Measurements from ENCODE around the gene XRCC3. TPM values are rescaled to one million over a fixed set of nuclear protein-coding genes. Genes with fewer than 3 reads are reported as not detected.

XRCC3 gene
- total RNA-seq, 1 donor from 2014 or later: 8.9 TPM

- DNase-seq (ENCODE audit: low read depth in 2 of 2): no peak
Measured at GRCh38 chr14:103726474-103726873, 11.2 kb upstream of the XRCC3 start.

DNA sequence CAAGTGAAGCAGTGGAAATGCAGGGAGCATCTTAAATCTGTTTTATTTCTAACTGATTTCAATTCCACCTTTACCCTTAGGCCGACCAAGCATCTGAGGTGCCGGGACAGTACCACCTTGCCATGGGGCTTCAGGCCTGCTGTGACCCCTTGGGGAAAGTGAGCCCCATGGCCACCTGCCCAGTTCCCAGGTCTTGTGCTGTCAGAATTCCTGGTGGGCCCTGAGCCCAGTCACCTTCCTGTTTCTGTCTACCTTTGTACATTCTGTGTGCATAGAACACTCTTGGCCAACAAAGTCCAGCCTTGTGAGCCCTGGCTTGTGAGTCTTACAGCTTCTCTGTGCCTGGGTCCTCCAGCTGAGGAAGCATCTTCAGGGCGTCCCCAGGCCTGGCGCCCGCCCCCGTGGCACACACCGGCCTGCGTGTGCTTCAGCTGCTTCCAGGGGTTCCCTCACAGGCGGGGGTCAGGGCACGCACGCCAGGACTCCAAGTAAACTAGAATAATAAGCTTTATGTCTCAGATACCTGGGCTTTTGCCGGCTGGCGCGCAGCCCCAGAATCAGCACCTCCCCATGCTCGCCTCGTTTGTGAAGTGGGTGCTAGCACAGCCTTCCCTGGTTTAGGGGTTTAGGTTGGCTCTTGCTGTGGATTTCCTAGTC lies 10.6 kb upstream of the XRCC3 start:
- no peak for DNase-seq (ENCODE audit: low read depth in 2 of 2)

DNA sequence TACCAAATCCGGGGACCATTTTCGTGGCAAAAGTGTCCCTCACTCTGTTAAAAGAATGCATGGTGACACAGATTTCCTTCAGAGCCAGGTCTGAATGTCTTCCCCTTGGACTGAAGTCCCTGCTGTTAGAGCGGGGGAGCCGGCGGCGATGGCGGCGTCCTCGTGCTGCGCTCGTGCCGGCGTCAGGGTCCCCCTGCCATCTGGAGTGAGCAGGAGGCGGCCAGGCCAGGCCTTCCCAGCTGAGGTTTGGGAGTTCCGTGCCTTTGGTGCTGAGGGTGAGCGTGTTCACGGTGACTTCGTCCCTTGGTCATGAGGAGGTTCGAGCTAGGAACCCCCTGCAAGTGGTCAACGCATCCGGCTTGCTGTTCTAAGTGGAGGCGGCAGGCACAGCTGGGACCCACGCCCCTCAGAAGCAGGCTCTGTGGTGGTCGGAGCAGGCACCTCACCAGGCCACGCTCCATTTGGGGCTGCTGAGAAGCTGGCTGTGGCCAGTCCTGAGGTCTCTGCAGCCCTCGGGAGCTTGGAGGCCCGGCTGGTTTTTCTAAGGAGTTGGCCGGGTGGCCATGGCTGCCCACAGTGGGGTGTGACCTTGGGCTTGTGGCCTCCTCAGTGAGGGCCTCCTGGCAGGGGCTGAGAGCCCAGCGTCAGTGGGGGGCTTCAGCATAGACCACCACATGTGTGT lies 9.9 kb upstream of the XRCC3 start:
- no peak for DNase-seq (ENCODE audit: low read depth in 2 of 2)

- peak in 1 of 2 donors; percentile 51 for DNase-seq (ENCODE audit: low read depth in 2 of 2)
Measured at GRCh38 chr14:103724116-103724515, 8.9 kb upstream of the XRCC3 start.

- DNase-seq (ENCODE audit: low read depth in 2 of 2): no peak
Measured at GRCh38 chr14:103723748-103724081, 8.5 kb upstream of the XRCC3 start.

GRCh38 chr14:103721334-103722120 lies 6.3 kb upstream of the XRCC3 start:
- DNase-seq (ENCODE audit: low read depth in 2 of 2): no peak

DNA sequence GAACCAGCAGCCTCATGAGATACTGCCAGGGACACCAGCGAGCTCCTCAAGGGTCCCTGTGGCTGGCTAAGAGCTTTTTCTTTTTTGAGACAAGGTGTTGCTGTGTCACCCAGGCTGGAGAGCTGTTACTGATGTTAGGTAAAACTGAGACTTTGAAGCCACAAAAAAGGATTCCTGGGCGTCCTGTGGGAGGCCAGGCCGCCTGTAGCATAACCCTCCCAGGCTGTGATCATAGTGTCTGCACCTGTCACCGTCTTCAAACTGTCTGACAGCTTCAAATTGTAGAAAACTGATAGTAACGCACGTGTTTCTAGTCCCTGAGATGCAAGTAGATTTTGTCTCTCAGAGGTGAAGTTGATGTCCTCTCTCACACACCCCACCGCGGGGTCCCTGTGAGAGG lies 4.5 kb upstream of the XRCC3 start:
- no peak for DNase-seq (ENCODE audit: low read depth in 2 of 2)

GRCh38 chr14:103718572-103718971 lies 3.3 kb upstream of the XRCC3 start:
- peak in 1 of 2 donors; percentile 70 for DNase-seq (ENCODE audit: low read depth in 2 of 2)

DNA sequence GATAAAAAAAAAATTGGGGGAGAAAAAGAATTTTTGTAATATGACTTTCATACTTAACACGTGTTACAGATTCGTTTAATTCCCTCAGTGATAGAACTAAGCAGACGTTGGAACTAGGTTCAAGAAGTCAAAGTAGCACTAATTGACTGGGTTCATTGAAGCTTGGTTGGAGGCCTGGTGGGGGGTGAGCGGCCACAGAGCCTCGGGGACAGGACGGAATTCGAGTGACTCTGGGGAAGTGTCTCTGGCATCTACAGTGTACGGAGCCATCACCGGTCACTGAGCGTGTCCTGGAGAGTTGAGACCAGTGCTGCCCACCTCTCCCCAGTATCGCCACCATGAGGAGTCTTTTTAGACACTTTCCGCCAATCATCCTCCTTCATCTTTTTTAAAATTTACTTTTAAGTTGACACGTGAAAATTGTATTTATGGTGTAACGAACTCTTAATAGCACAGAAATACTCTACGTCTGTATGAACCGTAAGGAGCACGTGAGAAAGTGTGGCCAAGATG lies 1.7 kb upstream of the XRCC3 start:
- no peak for DNase-seq (ENCODE audit: low read depth in 2 of 2)

DNA sequence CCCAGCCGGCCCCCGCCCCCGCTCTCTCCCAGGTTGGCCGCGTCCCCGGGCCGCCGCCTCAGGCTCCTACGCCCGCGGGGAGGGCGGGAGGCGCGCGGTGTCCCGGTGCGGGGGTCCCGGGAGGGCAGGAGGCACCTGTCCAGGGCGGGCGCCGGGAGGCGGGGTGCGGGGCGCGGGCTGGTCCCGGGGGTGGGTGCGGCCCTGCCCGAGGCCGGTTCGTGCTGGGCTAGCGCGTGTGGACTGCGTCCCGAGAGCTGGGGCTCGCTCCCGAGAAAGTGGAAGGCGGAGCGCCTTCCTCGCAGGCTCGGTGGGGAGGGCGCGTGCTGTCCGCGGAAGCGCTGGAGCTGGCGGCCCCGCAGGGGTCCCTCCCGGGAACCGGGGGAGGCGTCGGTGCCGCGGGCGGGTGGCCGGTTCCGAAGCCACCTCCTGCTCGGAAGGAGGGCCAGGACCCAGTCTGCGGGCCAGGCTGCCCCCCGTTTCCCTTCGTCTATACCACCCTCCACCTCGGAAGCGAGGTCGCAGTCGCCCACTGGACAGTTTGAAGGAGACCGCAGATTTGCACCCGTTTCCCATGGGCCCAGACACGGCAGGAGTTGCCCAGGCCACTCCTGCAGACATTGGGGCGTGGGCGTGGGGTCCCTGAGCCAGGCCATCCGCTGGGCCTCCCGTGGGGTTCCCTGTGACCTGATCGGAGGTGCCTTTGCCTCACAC lies 995 bp upstream of the XRCC3 start:
- peak in 1 of 2 donors; percentile 33 for DNase-seq (ENCODE audit: low read depth in 2 of 2)

DNA sequence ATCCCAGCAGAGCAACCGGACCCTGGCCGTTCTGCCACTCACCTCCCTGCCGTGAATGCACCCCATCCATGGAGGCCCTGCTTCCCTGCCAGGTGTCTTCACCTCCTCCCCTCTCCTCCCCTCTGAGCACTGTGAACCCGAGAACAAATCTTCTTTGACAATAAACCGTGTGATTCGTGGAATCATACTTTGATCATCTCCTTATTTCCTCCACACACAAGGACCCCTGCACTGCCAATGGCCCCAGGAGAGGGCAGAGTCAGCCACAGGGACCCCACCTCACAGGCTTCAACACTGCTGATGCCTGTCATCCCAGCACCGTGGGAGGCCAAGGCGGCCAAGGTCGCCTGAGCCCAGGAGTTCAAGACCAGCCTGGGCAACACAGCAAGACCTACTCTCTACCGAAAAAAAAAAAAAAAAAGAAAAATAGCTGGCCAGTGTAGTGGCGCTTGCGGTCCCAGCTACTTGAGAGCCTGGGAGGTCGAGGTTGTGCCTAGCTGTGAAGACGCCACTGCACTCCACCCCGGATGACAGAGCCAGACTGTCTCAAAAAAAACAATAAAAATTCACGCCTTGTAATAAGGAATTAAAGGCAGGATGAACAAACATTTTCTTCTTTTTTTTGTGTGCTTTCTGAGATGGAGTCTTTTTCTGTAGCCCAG lies 1.1 kb downstream of the XRCC3 start:
- no peak for DNase-seq (ENCODE audit: low read depth in 2 of 2)

GRCh38 chr14:103713304-103714062 lies 1.8 kb downstream of the XRCC3 start:
- DNase-seq (ENCODE audit: low read depth in 2 of 2): no peak

DNA sequence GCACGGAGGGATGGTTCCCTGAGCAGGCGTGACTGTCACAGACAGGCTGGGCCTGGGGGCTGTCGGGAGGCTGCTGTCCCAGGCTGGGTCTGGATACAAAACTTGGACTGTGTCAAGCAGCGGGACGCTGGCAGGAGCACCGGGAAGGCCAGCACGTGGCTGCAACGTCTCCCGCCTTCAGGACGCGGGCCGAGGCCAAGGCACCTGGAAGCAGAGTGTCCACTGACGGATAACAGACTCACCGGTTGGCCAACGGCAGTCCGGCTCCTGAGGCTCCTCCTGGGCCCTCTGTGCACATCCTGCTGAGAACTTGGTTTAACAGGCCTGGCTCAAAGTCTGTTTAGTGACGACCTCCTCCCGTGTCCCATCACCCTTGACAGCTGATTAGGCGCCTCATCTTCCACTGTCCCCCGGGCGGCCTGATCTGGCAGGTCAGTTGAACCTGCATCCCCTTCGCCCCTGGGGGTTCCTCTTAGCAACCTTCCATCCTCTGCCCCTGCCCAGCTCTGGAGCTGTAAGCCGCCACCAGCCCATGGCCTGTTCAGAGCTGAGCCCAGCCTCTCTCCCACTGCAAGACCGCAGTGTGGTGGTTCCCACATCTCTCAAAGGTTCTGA lies 2.5 kb downstream of the XRCC3 start:
- DNase-seq (ENCODE audit: low read depth in 2 of 2): no peak

DNA sequence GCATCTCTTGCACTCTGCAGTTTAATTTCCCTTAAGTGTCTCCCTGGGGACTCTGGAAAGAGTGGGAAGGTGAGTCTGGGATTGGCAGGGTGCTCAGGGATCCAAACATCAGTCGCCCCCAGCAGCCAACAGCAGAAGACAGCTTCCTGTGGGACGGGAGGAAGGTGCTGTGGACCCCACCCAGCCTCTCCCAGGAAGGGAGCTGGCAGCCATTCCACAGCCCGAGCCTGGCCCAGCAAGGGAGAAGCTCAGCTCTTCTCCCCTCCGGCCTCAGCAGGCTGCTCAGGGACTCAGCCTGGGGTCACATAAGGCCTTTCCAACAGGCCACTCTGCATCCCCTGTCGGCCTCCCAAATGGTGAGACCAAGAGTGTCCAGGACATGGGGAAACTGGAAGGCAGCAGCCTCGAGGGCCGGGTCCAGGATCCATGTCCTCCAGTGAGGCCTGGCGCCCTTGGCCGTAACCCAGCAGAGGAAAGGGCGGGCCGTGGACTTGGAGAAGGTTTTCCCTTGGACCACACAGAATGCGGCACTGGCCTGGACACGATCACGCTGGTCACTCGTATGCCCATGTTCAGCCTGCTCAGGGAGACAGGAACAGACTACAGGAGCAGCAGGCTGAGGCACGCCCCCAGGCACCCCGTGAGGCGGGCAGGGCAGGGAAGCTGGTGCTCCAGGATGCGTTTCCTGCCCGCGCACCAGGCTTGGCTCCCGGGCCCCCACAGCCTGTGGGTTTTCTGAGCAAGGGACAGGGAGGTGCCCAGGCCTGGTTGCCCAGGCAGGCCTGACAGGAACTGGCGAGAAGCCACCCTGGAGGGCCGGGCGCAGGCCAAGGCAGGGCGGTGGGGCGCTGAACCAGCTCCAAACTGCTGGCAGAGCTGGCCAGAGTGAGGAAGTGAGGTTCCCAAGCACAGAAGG lies 3.5 kb downstream of the XRCC3 start:
- DNase-seq (ENCODE audit: low read depth in 2 of 2): peak; percentile 28 to 52

GRCh38 chr14:103710771-103711377 lies 4.4 kb downstream of the XRCC3 start:
- DNase-seq (ENCODE audit: low read depth in 2 of 2): peak in 1 of 2 donors; percentile 21

- no peak for DNase-seq (ENCODE audit: low read depth in 2 of 2)
Measured at GRCh38 chr14:103709814-103710213, 5.4 kb downstream of the XRCC3 start.

- DNase-seq (ENCODE audit: low read depth in 2 of 2): no peak
Measured at GRCh38 chr14:103708750-103709187, 6.5 kb downstream of the XRCC3 start.

Measured in lung microvascular endothelial cell (primary cell).